GM21526 (cell line): ENCODE measurements around the gene CDKN1A.
A peak's percentile ranks its signal among the peaks of the same experiment; 100 is the strongest.
"Not testable (repeated sequence)": the region's sequence is repeated elsewhere in the genome, so short reads cannot be mapped to it uniquely, and the experiment has no call there.

Experiments used
- ATAC-seq: cut with Tn5 transposase; IDR thresholded peaks from one replicate; pipeline ENCODE4 v1.9.1; 2021; ENCODE audit warnings: moderate library complexity; ENCODE audit not compliant: unreplicated experiment, low FRiP score

Gene CDKN1A

DNA sequence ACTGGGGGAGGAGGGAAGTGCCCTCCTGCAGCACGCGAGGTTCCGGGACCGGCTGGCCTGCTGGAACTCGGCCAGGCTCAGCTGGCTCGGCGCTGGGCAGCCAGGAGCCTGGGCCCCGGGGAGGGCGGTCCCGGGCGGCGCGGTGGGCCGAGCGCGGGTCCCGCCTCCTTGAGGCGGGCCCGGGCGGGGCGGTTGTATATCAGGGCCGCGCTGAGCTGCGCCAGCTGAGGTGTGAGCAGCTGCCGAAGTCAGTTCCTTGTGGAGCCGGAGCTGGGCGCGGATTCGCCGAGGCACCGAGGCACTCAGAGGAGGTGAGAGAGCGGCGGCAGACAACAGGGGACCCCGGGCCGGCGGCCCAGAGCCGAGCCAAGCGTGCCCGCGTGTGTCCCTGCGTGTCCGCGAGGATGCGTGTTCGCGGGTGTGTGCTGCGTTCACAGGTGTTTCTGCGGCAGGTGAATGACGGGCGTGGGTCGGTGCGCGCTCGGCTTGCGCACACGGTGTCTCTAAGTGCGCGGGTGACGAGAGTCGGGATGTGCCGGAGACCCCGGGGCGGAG is at the start of gene CDKN1A:
CDKN1A (plus strand) TSS at position 227 of the 555 bp plus-strand sequence. CDS start 5,388 bp downstream, outside the sequence.
- peak; percentile 42 for ATAC-seq

DNA sequence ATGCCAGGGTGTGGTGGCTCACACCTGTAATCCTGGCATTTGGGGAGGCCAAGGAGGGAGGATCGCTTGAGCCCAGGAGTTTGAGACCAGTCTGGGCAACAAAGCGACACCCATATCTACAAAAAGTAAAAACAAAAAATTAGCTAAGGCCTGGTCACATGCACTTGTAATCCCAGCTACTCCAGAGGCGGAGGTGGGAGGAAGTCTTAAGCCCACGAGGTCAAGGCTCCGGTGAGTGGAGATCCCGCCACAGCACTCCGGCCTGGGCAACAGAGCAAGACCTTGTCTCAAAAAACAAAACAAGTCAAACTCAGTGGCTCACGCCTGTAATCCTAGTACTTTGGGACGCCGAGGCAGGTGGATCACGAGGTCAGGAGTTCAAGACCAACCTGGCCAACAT is 48.7 kb upstream of the CDKN1A start:
- no peak for ATAC-seq

DNA sequence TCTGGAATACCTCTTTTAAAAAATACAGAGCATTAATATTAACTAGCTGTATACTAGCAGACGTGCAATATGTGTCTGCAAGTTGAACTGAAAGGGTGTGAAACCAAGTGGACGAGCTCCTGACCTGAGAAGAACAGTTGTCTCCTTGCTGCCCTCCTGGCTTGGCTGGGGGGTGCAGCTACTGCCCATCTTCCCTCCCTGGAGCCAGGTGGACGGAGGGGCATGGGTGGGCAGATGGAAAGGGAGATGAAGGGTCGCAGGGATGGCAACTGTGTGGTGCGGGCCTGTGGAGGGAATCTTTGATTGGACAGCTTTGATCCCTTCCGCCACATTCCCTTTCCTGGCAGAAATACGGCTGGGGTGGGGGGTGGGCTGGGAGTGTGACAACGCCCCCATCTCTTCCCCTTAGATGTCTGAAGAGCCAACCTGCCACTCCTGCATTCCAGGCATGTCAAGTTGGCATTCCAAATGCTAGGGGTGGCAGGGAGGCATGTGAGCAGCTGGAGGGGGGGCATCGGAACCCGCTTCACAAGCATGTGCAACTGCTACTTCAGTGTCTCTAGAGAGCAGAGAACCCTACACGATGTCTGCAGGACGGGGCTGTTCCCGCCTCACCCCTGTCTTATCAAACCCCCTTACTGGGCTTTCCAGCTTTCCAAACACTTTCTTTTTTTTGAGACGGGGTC is 47.0 kb upstream of the CDKN1A start:
- ATAC-seq = no peak

GRCh38 chr6:36633370-36633769 is 45.1 kb upstream of the CDKN1A start:
- no peak for ATAC-seq

DNA sequence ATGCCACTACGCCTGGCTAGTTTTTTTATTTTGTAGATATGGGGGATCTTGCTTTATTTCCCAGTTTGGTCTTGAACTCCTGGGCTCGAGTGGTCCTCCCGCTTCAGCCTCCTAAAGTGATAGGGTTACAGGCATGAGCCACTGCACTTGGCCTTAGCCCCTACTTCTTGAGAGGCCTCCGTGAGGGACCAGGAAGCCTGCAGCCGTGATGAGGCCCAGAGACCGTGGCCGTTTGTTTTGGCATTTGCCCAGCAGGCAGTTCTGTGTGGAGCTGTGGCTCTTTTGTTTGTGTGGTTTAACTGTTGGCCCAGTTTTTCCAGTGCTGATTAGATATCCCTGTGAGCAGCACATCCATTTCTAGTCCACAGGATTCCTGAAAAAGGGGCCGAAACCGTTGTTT is 44.6 kb upstream of the CDKN1A start:
- ATAC-seq = no peak

DNA sequence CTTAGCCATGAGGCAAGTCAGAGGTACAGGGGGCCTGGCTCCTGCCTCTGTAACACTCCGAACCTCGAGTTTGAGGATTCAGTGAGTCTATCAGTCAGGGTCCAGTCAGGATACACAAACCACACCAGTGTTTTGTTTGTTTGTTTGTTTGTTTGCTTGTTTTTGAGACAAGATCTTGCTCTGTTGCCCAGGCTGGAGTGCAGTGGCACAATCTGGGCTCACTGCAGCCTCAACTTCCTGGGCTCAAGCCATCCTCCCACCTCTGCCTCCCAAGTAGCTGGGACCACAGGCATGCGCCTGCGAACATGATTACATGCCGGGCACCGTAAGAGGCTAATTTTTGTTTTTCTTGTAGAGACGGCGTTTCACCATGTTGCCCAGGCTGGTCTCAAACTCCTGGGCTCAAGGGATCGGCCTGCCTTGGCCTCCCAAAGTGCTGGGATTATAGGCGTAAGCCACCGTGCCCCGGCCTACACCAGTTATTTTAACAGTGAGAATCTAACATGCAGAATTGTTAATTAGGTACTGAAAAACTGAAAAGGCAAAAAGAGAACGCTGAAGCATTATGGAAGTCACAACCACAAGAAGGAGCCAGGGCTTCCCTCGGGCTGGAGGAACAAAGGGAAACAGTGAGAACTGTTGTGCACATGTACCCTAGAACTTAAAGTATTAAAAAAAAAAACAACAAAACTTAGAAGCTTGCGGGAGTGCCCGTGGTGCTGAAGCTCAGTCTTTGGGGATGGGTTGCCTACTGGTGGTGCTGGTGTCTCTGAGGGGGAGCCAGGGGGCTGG is 44.0 kb upstream of the CDKN1A start:
- no peak for ATAC-seq

GRCh38 chr6:36636283-36636682 is 42.2 kb upstream of the CDKN1A start:
- no peak for ATAC-seq

DNA sequence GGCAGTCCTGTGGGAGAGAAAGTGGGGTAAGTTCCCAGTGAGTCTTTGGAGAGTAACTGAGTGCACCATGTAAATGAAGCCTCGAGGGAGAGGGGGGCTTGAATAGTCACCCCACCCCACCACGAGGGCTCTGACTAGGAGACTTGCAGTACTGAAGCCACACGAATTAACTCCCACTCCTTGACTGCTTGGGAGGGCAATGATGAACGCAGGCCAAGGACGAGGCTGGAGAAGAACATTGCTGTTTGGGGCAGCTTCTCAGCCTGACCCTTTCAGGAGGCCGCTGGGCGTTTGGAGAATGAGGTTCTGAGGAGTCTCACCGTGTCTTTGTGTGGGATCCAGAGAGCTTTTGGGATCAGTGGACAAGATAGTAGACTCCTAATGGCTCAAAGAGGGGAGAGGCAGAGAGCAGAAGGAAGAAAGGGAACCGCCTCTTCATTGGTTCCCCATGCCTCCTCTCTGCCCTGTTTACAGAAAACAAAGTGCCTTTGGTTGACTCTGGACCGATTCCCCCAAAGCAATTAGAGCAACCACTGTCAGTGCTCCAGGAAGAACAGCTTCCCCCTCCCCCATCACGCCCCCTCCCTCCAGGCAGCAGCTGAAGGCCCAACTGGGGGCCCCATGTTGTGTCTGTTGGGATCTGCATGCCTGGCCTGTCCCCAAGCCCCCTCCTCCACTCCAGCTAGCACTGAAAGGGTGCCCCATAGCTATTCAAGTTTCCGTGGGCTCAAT is 41.7 kb upstream of the CDKN1A start:
- ATAC-seq = no peak

DNA sequence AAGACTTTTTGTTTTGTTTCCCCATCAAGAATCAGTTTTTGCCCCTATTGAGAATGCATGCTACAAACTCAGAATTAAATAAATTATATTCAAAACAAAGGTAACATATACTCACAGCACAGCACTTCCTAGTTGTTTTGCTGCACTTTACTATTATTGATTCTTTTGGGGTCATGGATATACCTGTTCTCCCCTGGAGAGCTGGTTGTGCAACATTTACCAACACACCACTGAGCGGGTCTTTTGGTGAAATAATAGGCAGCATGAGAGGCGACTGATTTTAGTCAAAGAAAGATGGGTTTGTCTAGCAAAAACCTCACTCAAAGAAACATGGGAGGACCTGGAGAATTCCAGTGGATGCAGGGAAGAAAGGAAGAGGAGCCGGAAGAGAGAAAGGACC is 39.9 kb upstream of the CDKN1A start:
- ATAC-seq = no peak

GRCh38 chr6:36639171-36639808 is 39.2 kb upstream of the CDKN1A start:
- ATAC-seq = no peak

- ATAC-seq = no peak
These were observed 37.0 kb upstream of the CDKN1A start for GRCh38 chr6:36641543-36641942.

- no peak for ATAC-seq
These were observed 35.3 kb upstream of the CDKN1A start for GRCh38 chr6:36642913-36643817.

DNA sequence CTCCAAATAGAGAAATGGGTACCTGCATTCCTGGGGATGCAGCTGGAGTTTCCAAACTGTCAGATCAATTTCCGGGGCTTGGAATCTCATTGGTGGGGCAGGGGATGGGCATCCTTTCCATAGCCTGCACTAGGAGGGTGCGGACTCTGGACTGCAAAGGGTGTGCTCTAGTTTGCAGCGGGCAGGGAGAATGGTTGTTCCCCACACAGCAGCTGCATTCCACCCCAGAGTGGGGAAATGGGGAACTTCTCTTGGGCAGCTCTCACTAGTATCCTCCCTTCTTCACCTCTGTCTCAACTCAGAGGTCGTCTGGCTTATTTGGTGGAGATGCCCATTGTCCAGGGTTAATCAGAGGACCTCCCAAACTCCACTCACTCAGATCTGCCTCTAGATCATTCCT is 34.5 kb upstream of the CDKN1A start:
- no peak for ATAC-seq

DNA sequence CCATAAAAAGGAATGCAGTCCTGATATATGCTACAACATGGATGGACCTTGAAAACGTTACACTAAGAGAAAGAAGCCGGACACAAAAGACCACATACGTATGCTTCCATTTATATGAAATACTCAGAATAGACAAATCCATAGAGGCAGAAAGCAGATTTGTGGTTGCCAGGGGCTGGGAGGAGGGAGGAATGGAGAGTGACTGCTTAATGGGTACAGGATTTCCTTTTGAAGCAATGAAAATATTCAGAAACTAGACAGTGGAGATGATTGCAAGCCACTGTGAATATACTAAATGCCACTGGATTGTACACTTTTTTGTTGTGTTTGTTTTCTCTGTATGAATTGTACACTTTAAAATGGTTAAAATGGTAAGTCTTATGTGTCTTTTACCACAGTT is 29.4 kb upstream of the CDKN1A start:
- ATAC-seq = no peak

DNA sequence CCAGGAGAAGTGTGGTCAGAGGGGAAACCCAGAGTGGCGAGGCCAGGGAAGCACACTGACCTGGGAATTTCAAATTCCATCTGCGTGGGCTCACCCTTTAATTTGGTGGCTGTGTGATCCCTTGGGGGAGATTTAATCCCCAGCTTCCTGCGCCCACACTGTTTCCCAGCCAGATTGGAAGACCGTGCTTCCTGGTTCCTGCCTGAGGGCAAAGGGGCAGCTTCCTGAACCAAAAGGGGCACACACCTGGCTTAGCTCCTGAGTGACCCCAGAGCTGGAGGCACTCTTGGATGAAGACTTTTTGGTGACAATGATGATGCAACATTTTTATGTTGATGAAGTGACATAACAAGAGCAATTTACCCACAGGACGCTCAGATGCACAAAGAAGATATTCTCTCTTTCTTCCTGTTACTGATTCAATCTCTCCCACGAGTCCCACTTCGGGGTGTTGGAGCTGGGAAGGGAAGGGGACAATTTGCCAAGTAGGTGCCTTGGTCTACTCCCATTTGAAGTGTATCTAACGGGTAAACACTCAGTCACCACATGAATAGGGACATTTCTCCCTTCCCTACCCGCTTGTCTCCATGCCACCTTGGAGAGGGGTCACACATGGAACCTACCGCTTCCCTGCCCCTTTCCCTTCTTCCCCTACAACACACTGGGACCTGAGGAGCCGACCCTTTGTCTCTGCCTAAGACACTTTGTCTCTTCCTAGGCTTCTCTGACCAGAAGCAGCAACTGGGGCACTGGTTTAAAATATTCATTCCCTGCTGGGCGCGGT is 28.6 kb upstream of the CDKN1A start:
- no peak for ATAC-seq

- no peak for ATAC-seq
These were observed 27.6 kb upstream of the CDKN1A start for GRCh38 chr6:36650848-36651478.

DNA sequence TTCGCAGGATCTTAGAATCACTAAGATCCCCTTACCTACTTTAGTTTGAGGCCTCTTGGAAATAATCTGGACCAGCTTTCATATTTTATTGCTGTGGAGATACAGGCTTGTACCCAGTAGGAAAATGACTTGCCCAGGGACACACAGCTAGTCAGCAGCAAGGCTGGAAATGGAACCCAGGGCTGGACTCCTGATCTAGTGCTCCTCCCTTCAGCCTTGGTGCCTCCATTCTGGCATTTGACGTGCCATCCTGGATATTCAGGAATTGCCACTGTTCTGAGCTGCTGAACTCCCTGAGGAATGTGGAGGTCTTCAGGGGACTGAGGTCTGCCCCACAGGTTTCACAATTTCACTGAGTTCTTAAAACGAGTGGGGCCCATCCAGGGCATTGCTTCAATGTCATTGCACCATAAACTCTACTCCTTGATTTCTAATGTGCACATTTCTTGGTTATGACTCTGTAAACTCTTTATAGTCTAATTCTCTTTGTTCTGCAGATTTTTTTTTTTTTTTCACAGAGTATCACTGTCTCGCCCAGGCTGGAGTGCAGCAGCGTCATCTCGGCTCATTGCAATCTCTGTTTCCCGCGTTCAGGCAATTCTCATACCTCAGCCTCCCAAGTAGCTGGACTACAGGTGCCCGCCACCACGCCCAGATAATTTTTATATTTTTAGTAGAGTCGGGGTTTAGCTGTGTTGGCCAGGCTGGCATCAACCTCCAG is 26.7 kb upstream of the CDKN1A start:
- no peak for ATAC-seq

DNA sequence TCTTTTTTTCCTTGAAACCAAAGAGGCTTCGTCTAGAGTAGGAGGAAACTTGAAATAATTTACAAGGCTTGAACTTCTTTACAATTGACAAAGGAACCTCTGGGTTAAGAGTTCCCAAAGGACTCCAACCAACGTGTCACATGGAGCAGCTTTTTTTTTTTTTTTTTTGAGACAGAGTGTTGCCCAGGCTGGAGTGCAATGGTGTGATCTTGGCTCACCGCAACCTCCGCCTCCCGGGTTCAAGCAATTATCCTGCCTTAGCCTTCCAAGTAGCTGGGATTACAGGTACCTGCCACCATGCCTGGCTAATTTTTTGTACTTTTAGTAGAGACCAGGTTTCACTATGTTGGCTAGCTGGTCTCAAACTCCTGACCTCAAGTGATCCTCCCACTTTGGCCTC is 24.0 kb upstream of the CDKN1A start:
- not testable (repeated sequence) for ATAC-seq
